Fibroblast of pulmonary artery (primary cell): ENCODE data around the gene BMP8A.

ENCODE experiments used
- DNase-seq: peaks from one replicate; pipeline ENCODE4 v3.0.0-alpha.2; 2010; ENCODE audit warnings: low read depth
- H3K4me3 ChIP-seq: replicated peaks from 2 replicates; pipeline ENCODE4 v1.5.1; 2011; ENCODE audit warnings: low read depth, mild to moderate bottlenecking, control low read depth, low read length, moderate library complexity
- CTCF ChIP-seq: IDR thresholded peaks from 2 replicates; pipeline ENCODE4 v1.5.1; 2011; ENCODE audit warnings: mild to moderate bottlenecking, control low read depth, low read length, inconsistent platforms; ENCODE audit errors: missing control alignments

BMP8A gene

GRCh38 chr1:39545531-39545930, 54.1 kb downstream of the BMP8A start:
- TF ChIP-seq CTCF = no peak
- no peak overlapping the region for H3K4me3 ChIP-seq
- no peak for DNase-seq

- TF ChIP-seq CTCF = no peak
- no peak overlapping the region for H3K4me3 ChIP-seq
- DNase-seq = no peak
These were observed 62.8 kb downstream of the BMP8A start for GRCh38 chr1:39554277-39554676.

- TF ChIP-seq CTCF = no peak
- H3K4me3 ChIP-seq = no peak overlapping the region
- no peak for DNase-seq
These were observed 69.8 kb downstream of the BMP8A start for GRCh38 chr1:39561279-39561678.

GRCh38 chr1:39562886-39563285, 71.5 kb downstream of the BMP8A start:
- H3K4me3 ChIP-seq = no peak overlapping the region
- no peak for TF ChIP-seq CTCF
- DNase-seq = no peak

- no peak for TF ChIP-seq CTCF
- no peak overlapping the region for H3K4me3 ChIP-seq
- no peak for DNase-seq
These were observed 72.2 kb downstream of the BMP8A start for GRCh38 chr1:39563669-39564068.

GRCh38 chr1:39564340-39564739, 72.9 kb downstream of the BMP8A start:
- no peak for TF ChIP-seq CTCF
- DNase-seq = no peak
- H3K4me3 ChIP-seq = no peak overlapping the region

- TF ChIP-seq CTCF = no peak
- no peak for DNase-seq
- H3K4me3 ChIP-seq = no peak overlapping the region
These were observed 73.5 kb downstream of the BMP8A start for GRCh38 chr1:39564941-39565340.
